GM23338 (cell line): Measurements from ENCODE around the gene CCBE1. TPM values are rescaled to one million over a fixed set of nuclear protein-coding genes. Genes with fewer than 3 reads are reported as not detected.

Source experiments
- ATAC-seq: fragments of 200-7000 bp; cut with Tn5 transposase; 3 replicates; pipeline ENCODE4 v1.9.1; 2020
- DNase-seq: peaks from one replicate; pipeline ENCODE4 v3.0.0-alpha.2; 2015; ENCODE audit warnings: low spot score
- H2AFZ ChIP-seq: fragments of 200-600 bp; sonication (generic); 2 replicates; pipeline ENCODE4 v1.8.0; 2016; ENCODE audit warnings: antibody characterized with exemption, mild to moderate bottlenecking, moderate library complexity
- H3F3A ChIP-seq: fragments of 200-600 bp; sonication (generic); replicated peaks from 2 replicates; pipeline ENCODE4 v1.8.0; 2017; ENCODE audit warnings: antibody characterized with exemption, mixed run types, low read depth
- H3K27ac ChIP-seq: fragments of 200-600 bp; sonication (generic); 2 replicates; pipeline ENCODE4 v1.6.1; 2016; ENCODE audit warnings: low read depth
- H3K27me3 ChIP-seq: fragments of 200-600 bp; sonication (generic); 2 replicates; pipeline ENCODE4 v1.8.0; 2016; ENCODE audit warnings: mild to moderate bottlenecking, mixed run types, moderate library complexity; ENCODE audit not compliant: insufficient read depth
- H3K36me3 ChIP-seq: fragments of 200-600 bp; sonication (generic); 2 replicates; pipeline ENCODE4 v1.8.0; 2016; ENCODE audit warnings: mild to moderate bottlenecking; ENCODE audit not compliant: insufficient read depth
- H3K4me1 ChIP-seq: fragments of 200-600 bp; sonication (generic); 2 replicates; pipeline ENCODE4 v1.8.0; 2016; ENCODE audit warnings: mild to moderate bottlenecking, moderate library complexity; ENCODE audit not compliant: insufficient read depth
- H3K4me2 ChIP-seq: fragments of 200-600 bp; sonication (generic); 2 replicates; pipeline ENCODE4 v1.7.1; 2017; ENCODE audit warnings: mixed run types
- H3K4me3 ChIP-seq: fragments of 200-600 bp; sonication (generic); 2 replicates; pipeline ENCODE4 v1.6.1; 2016; ENCODE audit warnings: mixed run types
- H3K79me2 ChIP-seq: fragments of 200-600 bp; sonication (generic); replicated peaks from 2 replicates; pipeline ENCODE4 v1.8.0; 2017; ENCODE audit warnings: mild to moderate bottlenecking; ENCODE audit not compliant: insufficient read depth
- H3K9me2 ChIP-seq: fragments of 200-600 bp; sonication (generic); 2 replicates; pipeline ENCODE4 v1.8.0; 2017; ENCODE audit not compliant: insufficient read depth
- H4K20me1 ChIP-seq: fragments of 200-600 bp; sonication (generic); replicated peaks from 2 replicates; pipeline ENCODE4 v1.8.0; 2017; ENCODE audit warnings: mild to moderate bottlenecking; ENCODE audit not compliant: insufficient read depth
- H3K27ac Mint-ChIP-seq: 2 replicates; pipeline ENCODE4 v1.8.0; 2020; ENCODE audit warnings: inconsistent platforms, mild to moderate bottlenecking, moderate library complexity, mixed read lengths
- H3K27me3 Mint-ChIP-seq: 3 replicates; pipeline ENCODE4 v1.8.0; 2022; ENCODE audit warnings: low read depth, mild to moderate bottlenecking, moderate library complexity, mixed read lengths, inconsistent platforms; ENCODE audit not compliant: insufficient read depth, poor library complexity
- H3K36me3 Mint-ChIP-seq: 3 replicates; pipeline ENCODE4 v1.8.0; 2021; ENCODE audit warnings: low read depth, mild to moderate bottlenecking, inconsistent platforms, moderate library complexity, mixed read lengths
- H3K4me1 Mint-ChIP-seq: 3 replicates; pipeline ENCODE4 v1.8.0; 2020; ENCODE audit warnings: mild to moderate bottlenecking, inconsistent platforms, mixed read lengths
- H3K4me3 Mint-ChIP-seq: 3 replicates; pipeline ENCODE4 v1.8.0; 2021; ENCODE audit warnings: moderate library complexity, mild to moderate bottlenecking, inconsistent platforms, mixed read lengths
- H3K9me3 Mint-ChIP-seq: 3 replicates; pipeline ENCODE4 v1.8.0; 2020; ENCODE audit warnings: moderate library complexity, mild to moderate bottlenecking, inconsistent platforms, mixed read lengths
- CREB1 ChIP-seq: fragments of 250-450 bp; sonication (Bioruptor Pico); IDR thresholded peaks from 2 replicates; pipeline ENCODE4 v1.5.0; 2020; ENCODE audit warnings: low read depth, mild to moderate bottlenecking, moderate library complexity
- EZH2phosphoT487 ChIP-seq: fragments of 200-600 bp; sonication (generic); IDR thresholded peaks from one replicate; pipeline ENCODE4 v1.8.1; 2018; ENCODE audit warnings: antibody characterized with exemption; ENCODE audit not compliant: unreplicated experiment
- JUNB ChIP-seq: IDR thresholded peaks from one replicate; pipeline ENCODE4 v1.6.1; 2016; ENCODE audit warnings: antibody characterized with exemption; ENCODE audit not compliant: unreplicated experiment
- NANOG ChIP-seq: IDR thresholded peaks from 2 replicates; pipeline ENCODE4 v1.6.1; 2016; ENCODE audit warnings: antibody characterized with exemption, borderline replicate concordance
- STAT1 ChIP-seq: IDR thresholded peaks from one replicate; pipeline ENCODE4 v1.6.1; 2016; ENCODE audit warnings: antibody characterized with exemption; ENCODE audit not compliant: unreplicated experiment
- ZNF114 ChIP-seq: fragments of 250-450 bp; sonication (Bioruptor Pico); IDR thresholded peaks from 2 replicates; pipeline ENCODE4 v1.5.0; 2020; ENCODE audit warnings: mild to moderate bottlenecking, moderate library complexity
- ZNF331 ChIP-seq: fragments of 250-450 bp; sonication (Bioruptor Pico); IDR thresholded peaks from 2 replicates; pipeline ENCODE4 v1.5.0; 2020; ENCODE audit warnings: low read depth, mild to moderate bottlenecking, moderate library complexity
- polyA plus RNA-seq: library from polyadenylated mRNA; unstranded; fragments of >200 nt; fragmentation: Nextera tagmentation; extraction: Ambion mirVana; gene quantifications from 2 replicates; pipeline ENCODE4 v1.2.1, GENCODE V29; 2016
- total RNA-seq: library from RNA; depleted of rRNA; stranded (reverse); fragments of >200 nt; shearing (Covaris generic); gene quantifications from 2 replicates; pipeline ENCODE4 v1.2.3, GENCODE V29; 2014
- TF ChIP-seq, protein P1 (sequence below), 2 experiments: fragments of 200-600 bp in 1 of 2; sonication (generic) in 1 of 2; conservative IDR thresholded peaks; 2 replicates each; pipeline versions ENCODE4 v1.5.1 to v1.6.1; 2016 to 2017; ENCODE audit warnings: antibody characterized with exemption in 2 of 2, low read depth in 2 of 2, mild to moderate bottlenecking in 2 of 2, moderate library complexity in 1 of 2
- TF ChIP-seq, protein P2 (sequence below): fragments of 250-450 bp; sonication (Bioruptor Pico); IDR thresholded peaks from 2 replicates; pipeline ENCODE4 v1.5.0; 2020; ENCODE audit warnings: mild to moderate bottlenecking, moderate library complexity
- TF ChIP-seq, protein P3 (sequence below): IDR thresholded peaks from one replicate; pipeline ENCODE4 v1.6.1; 2018; ENCODE audit warnings: antibody characterized with exemption; ENCODE audit not compliant: unreplicated experiment
- TF ChIP-seq, protein P4 (sequence below): IDR thresholded peaks from 2 replicates; pipeline ENCODE4 v1.6.1; 2016; ENCODE audit warnings: antibody characterized with exemption

The CCBE1 gene
- total and polyA plus RNA-seq, 2 experiments from 2014 or later: 2.1 to 2.6 TPM

- H3K27me3 Mint-ChIP-seq: peaks cover 8% of the 10 kb centered on the region
- H4K20me1 ChIP-seq: no peaks in the 10 kb centered on the region
- no peak for TF ChIP-seq ZNF114 (CRISPR knock-in tag)
- no peak for TF ChIP-seq NANOG
- no peak for TF ChIP-seq CREB1 (CRISPR knock-in tag)
- no peak for TF ChIP-seq JUNB
- no peak for TF ChIP-seq EZH2phosphoT487
- TF ChIP-seq, protein P1, sequence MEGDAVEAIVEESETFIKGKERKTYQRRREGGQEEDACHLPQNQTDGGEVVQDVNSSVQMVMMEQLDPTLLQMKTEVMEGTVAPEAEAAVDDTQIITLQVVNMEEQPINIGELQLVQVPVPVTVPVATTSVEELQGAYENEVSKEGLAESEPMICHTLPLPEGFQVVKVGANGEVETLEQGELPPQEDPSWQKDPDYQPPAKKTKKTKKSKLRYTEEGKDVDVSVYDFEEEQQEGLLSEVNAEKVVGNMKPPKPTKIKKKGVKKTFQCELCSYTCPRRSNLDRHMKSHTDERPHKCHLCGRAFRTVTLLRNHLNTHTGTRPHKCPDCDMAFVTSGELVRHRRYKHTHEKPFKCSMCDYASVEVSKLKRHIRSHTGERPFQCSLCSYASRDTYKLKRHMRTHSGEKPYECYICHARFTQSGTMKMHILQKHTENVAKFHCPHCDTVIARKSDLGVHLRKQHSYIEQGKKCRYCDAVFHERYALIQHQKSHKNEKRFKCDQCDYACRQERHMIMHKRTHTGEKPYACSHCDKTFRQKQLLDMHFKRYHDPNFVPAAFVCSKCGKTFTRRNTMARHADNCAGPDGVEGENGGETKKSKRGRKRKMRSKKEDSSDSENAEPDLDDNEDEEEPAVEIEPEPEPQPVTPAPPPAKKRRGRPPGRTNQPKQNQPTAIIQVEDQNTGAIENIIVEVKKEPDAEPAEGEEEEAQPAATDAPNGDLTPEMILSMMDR (conservative IDR thresholded peaks at IDR 0.05; ENCODE audit: low read depth in 2 of 2): no peak
- TF ChIP-seq, protein P2, sequence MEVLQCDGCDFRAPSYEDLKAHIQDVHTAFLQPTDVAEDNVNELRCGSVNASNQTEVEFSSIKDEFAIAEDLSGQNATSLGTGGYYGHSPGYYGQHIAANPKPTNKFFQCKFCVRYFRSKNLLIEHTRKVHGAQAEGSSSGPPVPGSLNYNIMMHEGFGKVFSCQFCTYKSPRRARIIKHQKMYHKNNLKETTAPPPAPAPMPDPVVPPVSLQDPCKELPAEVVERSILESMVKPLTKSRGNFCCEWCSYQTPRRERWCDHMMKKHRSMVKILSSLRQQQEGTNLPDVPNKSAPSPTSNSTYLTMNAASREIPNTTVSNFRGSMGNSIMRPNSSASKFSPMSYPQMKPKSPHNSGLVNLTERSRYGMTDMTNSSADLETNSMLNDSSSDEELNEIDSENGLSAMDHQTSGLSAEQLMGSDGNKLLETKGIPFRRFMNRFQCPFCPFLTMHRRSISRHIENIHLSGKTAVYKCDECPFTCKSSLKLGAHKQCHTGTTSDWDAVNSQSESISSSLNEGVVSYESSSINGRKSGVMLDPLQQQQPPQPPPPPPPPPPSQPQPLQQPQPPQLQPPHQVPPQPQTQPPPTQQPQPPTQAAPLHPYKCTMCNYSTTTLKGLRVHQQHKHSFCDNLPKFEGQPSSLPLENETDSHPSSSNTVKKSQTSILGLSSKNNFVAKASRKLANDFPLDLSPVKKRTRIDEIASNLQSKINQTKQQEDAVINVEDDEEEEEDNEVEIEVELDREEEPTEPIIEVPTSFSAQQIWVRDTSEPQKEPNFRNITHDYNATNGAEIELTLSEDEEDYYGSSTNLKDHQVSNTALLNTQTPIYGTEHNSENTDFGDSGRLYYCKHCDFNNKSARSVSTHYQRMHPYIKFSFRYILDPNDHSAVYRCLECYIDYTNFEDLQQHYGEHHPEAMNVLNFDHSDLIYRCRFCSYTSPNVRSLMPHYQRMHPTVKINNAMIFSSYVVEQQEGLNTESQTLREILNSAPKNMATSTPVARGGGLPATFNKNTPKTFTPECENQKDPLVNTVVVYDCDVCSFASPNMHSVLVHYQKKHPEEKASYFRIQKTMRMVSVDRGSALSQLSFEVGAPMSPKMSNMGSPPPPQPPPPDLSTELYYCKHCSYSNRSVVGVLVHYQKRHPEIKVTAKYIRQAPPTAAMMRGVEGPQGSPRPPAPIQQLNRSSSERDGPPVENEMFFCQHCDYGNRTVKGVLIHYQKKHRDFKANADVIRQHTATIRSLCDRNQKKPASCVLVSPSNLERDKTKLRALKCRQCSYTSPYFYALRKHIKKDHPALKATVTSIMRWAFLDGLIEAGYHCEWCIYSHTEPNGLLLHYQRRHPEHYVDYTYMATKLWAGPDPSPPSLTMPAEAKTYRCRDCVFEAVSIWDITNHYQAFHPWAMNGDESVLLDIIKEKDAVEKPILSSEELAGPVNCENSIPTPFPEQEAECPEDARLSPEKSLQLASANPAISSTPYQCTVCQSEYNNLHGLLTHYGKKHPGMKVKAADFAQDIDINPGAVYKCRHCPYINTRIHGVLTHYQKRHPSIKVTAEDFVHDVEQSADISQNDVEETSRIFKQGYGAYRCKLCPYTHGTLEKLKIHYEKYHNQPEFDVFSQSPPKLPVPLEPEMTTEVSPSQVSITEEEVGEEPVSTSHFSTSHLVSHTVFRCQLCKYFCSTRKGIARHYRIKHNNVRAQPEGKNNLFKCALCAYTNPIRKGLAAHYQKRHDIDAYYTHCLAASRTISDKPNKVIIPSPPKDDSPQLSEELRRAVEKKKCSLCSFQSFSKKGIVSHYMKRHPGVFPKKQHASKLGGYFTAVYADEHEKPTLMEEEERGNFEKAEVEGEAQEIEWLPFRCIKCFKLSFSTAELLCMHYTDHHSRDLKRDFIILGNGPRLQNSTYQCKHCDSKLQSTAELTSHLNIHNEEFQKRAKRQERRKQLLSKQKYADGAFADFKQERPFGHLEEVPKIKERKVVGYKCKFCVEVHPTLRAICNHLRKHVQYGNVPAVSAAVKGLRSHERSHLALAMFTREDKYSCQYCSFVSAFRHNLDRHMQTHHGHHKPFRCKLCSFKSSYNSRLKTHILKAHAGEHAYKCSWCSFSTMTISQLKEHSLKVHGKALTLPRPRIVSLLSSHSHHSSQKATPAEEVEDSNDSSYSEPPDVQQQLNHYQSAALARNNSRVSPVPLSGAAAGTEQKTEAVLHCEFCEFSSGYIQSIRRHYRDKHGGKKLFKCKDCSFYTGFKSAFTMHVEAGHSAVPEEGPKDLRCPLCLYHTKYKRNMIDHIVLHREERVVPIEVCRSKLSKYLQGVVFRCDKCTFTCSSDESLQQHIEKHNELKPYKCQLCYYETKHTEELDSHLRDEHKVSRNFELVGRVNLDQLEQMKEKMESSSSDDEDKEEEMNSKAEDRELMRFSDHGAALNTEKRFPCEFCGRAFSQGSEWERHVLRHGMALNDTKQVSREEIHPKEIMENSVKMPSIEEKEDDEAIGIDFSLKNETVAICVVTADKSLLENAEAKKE (CRISPR knock-in tag): no peak
- TF ChIP-seq ZNF331 (CRISPR knock-in tag): no peak
- TF ChIP-seq, protein P3, sequence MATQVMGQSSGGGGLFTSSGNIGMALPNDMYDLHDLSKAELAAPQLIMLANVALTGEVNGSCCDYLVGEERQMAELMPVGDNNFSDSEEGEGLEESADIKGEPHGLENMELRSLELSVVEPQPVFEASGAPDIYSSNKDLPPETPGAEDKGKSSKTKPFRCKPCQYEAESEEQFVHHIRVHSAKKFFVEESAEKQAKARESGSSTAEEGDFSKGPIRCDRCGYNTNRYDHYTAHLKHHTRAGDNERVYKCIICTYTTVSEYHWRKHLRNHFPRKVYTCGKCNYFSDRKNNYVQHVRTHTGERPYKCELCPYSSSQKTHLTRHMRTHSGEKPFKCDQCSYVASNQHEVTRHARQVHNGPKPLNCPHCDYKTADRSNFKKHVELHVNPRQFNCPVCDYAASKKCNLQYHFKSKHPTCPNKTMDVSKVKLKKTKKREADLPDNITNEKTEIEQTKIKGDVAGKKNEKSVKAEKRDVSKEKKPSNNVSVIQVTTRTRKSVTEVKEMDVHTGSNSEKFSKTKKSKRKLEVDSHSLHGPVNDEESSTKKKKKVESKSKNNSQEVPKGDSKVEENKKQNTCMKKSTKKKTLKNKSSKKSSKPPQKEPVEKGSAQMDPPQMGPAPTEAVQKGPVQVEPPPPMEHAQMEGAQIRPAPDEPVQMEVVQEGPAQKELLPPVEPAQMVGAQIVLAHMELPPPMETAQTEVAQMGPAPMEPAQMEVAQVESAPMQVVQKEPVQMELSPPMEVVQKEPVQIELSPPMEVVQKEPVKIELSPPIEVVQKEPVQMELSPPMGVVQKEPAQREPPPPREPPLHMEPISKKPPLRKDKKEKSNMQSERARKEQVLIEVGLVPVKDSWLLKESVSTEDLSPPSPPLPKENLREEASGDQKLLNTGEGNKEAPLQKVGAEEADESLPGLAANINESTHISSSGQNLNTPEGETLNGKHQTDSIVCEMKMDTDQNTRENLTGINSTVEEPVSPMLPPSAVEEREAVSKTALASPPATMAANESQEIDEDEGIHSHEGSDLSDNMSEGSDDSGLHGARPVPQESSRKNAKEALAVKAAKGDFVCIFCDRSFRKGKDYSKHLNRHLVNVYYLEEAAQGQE: no peak
- TF ChIP-seq, protein P4, sequence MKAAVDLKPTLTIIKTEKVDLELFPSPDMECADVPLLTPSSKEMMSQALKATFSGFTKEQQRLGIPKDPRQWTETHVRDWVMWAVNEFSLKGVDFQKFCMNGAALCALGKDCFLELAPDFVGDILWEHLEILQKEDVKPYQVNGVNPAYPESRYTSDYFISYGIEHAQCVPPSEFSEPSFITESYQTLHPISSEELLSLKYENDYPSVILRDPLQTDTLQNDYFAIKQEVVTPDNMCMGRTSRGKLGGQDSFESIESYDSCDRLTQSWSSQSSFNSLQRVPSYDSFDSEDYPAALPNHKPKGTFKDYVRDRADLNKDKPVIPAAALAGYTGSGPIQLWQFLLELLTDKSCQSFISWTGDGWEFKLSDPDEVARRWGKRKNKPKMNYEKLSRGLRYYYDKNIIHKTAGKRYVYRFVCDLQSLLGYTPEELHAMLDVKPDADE: no peak
- no peak for TF ChIP-seq STAT1
- H3K4me3 Mint-ChIP-seq: no peak overlapping the region
- H3K9me3 Mint-ChIP-seq: no peaks in the 10 kb centered on the region; the same call in 2 of the 3 replicates
- peaks cover 15% of the 10 kb centered on the region for H3K4me1 Mint-ChIP-seq
- H3K36me3 ChIP-seq: no peaks in the 10 kb centered on the region
- H2AFZ ChIP-seq: no peak overlapping the region
- ATAC-seq (no peak), DNase-seq (no peak)
- no peaks in the 10 kb centered on the region for H3K9me2 ChIP-seq
- H3K4me3 ChIP-seq: no peak overlapping the region
- no peaks in the 10 kb centered on the region for H3K79me2 ChIP-seq
- H3K4me1 ChIP-seq: no peaks in the 10 kb centered on the region; the same call in 1 of the 2 replicates
- no peak overlapping the region for H3K27ac Mint-ChIP-seq
- no peak overlapping the region for H3K4me2 ChIP-seq
- no peaks in the 10 kb centered on the region for H3K36me3 Mint-ChIP-seq
- H3K27ac ChIP-seq: no peak overlapping the region
- H3F3A ChIP-seq: no peaks in the 10 kb centered on the region
- no peaks in the 10 kb centered on the region for H3K27me3 ChIP-seq
Measured at GRCh38 chr18:59455728-59456276, 241.4 kb downstream of the CCBE1 start.
